ENCODE measurements around the gene FAM107B.
"Not testable (repeated sequence)": the region's sequence is repeated elsewhere in the genome, so short reads cannot be mapped to it uniquely, and the experiment has no call there.

FAM107B gene

GRCh38 chr10:14688189-14688588, 86.5 kb downstream of the FAM107B start:
- DNase-seq: not testable (repeated sequence)

GRCh38 chr10:14687340-14687739, 87.4 kb downstream of the FAM107B start:
- no peak for DNase-seq

- DNase-seq: no peak
Observed at GRCh38 chr10:14686356-14686755, 88.3 kb downstream of the FAM107B start.

- no peak for DNase-seq
Observed at GRCh38 chr10:14684354-14684753, 90.3 kb downstream of the FAM107B start.

GRCh38 chr10:14683256-14683655, 91.4 kb downstream of the FAM107B start:
- no peak for DNase-seq

- DNase-seq: no peak
Observed at GRCh38 chr10:14681802-14682201, 92.9 kb downstream of the FAM107B start.

GRCh38 chr10:14681305-14681704, 93.4 kb downstream of the FAM107B start:
- no peak for DNase-seq

- DNase-seq: no peak
Observed at GRCh38 chr10:14678637-14679036, 96.1 kb downstream of the FAM107B start.

GRCh38 chr10:14676732-14677131, 98.0 kb downstream of the FAM107B start:
- no peak for DNase-seq

GRCh38 chr10:14674376-14675050, 100.2 kb downstream of the FAM107B start:
- DNase-seq: no peak

- DNase-seq: no peak
Observed at GRCh38 chr10:14673189-14673861, 101.4 kb downstream of the FAM107B start.

GRCh38 chr10:14671386-14671831, 103.3 kb downstream of the FAM107B start:
- no peak for DNase-seq

- no peak for DNase-seq
Observed at GRCh38 chr10:14670551-14671240, 104.0 kb downstream of the FAM107B start.

- DNase-seq: no peak
Observed at GRCh38 chr10:14669576-14669975, 105.1 kb downstream of the FAM107B start.

GRCh38 chr10:14667781-14668180, 106.9 kb downstream of the FAM107B start:
- DNase-seq: no peak

- DNase-seq: no peak
Observed at GRCh38 chr10:14667280-14667679, 107.4 kb downstream of the FAM107B start.

GRCh38 chr10:14665865-14666857, 108.5 kb downstream of the FAM107B start:
- peak in 1 of 2 experiments; percentile 6 for DNase-seq

GRCh38 chr10:14665304-14665703, 109.4 kb downstream of the FAM107B start:
- DNase-seq: peak in 1 of 2 experiments; percentile 71

- no peak for DNase-seq
Observed at GRCh38 chr10:14664345-14664744, 110.4 kb downstream of the FAM107B start.

- no peak for DNase-seq
Observed at GRCh38 chr10:14661818-14662217, 112.9 kb downstream of the FAM107B start.

- DNase-seq: no peak
Observed at GRCh38 chr10:14660831-14661230, 113.9 kb downstream of the FAM107B start.

GRCh38 chr10:14659626-14660196, 115.0 kb downstream of the FAM107B start:
- DNase-seq: no peak
